AG09319 (cell line): Measurements from ENCODE around the gene DECR2.

Experiments used
- DNase-seq: peaks from one replicate; pipeline ENCODE4 v3.0.0-alpha.2; 2010; ENCODE audit warnings: low read depth; ENCODE audit errors: extremely low read depth
- TF ChIP-seq, protein P1 (sequence below): IDR thresholded peaks from 2 replicates; pipeline ENCODE4 v1.5.1; 2011; ENCODE audit warnings: low read depth, mild to moderate bottlenecking, inconsistent platforms, low read length, moderate library complexity

Gene DECR2

GRCh38 chr16:363766-364490 is 37.8 kb upstream of the DECR2 start:
- TF ChIP-seq, protein P1, sequence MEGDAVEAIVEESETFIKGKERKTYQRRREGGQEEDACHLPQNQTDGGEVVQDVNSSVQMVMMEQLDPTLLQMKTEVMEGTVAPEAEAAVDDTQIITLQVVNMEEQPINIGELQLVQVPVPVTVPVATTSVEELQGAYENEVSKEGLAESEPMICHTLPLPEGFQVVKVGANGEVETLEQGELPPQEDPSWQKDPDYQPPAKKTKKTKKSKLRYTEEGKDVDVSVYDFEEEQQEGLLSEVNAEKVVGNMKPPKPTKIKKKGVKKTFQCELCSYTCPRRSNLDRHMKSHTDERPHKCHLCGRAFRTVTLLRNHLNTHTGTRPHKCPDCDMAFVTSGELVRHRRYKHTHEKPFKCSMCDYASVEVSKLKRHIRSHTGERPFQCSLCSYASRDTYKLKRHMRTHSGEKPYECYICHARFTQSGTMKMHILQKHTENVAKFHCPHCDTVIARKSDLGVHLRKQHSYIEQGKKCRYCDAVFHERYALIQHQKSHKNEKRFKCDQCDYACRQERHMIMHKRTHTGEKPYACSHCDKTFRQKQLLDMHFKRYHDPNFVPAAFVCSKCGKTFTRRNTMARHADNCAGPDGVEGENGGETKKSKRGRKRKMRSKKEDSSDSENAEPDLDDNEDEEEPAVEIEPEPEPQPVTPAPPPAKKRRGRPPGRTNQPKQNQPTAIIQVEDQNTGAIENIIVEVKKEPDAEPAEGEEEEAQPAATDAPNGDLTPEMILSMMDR = no peak
- no peak for DNase-seq

- DNase-seq = no peak
- TF ChIP-seq, protein P1 = no peak
These were observed 36.8 kb upstream of the DECR2 start for GRCh38 chr16:364595-365491.

DNA sequence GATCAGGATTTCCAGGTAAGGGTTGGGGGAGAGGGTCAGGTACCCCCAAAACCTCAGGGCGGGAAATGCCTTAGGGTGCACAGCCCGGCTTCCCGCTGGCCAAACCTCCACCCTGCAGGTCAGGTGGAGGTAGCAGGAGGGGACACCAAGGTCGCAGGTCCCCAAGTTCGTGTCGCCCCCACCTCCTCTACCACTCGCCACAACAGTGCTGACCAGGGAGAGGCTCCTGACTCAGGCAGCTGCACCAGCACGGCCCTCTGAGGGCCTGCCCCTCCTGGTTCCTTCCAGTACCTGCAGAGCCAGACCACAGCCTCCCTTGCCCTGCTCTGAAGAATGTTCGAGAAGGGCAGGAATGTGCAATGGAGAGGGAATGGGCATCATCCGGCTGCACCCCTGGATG is 35.2 kb upstream of the DECR2 start:
- DNase-seq = no peak
- TF ChIP-seq, protein P1 = no peak

DNA sequence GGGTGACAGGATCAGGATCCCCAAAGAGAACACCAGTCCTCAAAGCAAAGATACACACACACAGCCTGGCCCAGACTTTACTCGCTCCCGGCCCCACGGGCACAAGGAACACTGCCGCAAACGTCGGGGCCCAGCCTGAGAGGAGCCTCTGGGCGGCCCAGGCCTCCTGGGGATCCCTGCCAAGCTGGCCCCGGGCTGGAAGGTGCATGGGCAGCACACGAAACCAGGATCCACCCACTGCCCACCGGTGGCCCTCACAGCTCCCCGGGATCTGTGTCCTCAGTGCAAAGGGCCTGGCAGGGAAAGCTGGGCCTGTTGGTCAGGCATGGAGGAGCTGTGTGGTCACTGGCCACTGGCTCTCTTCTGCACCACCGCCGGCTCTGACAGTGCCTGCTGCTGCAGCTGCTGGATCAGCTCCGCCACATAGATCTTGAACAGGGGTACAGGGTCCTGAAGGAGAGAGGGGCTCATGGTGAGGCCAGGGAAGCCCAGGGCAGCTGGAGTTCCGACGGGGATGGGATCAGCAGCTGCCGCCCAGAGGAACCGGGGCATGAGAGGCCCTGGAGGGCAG is 34.3 kb upstream of the DECR2 start:
- no peak for DNase-seq
- TF ChIP-seq, protein P1 = no peak

DNA sequence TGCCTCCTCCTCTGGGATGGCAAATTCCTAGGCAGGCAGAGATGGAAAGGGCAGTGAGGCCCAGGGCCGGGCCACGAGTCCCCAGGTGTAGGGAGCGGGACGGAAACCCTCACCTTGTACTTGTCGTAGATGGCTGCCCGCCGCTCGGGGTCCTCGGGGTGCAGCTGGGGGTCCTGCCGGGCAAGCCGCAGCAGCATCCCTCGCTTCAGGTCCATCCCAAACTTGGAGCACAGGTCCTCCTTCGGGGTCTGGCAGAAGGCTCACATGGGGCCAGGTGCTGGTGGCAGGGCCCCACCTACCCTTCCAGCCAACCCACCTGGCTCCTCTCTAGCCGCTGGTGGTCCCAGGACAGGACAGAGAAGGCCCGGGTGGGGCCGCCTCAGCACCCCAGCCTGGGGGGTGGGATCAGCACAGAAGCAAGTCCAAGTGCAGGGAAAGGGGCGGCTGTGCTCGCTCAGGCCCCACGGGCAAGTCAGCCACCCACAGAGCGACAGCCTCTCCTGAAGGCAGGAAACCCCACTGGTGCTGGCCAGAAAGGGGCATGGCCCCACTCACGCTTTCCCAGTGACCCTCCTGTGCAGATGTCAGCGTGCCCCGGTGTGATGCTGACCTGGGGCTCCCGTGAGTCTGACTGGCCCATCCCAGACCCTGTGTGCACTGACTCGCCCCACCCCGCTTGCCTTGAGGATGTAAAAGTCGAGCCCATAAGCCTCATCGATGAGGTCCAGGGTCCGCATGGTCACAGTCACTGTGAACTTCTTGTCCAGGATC is 33.1 kb upstream of the DECR2 start:
- TF ChIP-seq, protein P1 = no peak
- no peak for DNase-seq

DNA sequence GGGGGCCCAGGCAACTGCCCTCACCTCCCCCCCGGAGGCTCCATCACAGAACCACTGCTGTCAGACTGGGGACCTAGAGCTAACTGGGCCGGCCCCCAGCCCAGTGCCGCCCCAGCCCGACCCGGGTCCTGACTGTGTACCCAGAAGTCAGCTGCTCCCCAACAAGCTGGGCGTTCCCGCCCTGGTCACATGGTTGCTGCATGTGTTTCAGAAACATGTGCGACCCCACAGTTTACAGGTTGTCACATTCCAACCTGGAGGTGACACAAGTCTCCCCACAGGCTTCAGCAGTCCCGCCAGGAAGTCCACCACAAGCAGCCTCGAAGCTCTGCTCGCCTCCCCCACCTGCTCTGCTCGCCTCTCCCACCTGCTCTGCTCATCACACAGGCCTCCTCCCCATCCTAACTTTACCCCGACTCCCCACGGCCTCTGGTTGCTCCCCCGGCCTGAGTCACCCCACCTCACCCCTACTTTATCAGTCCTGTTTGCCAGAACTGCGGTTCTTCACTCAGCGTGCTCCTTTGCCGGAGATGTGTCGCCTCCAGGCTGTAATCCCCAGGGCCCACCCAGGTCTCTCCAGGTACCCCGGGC is 32.3 kb upstream of the DECR2 start:
- no peak for DNase-seq
- TF ChIP-seq, protein P1 = no peak
